Measurements from ENCODE around the gene ALDH7A1.
A peak's percentile ranks its signal among the peaks of the same experiment; 100 is the strongest.

Gene ALDH7A1

GRCh38 chr5:126594748-126595485 lies at the start of gene ALDH7A1:
TSS of gene ALDH7A1 (minus strand) at chr5:126595219. CDS start at chr5:126595198, 21 bp downstream.
- TF ChIP-seq EZH2phosphoT487 (IDR thresholded peaks at IDR 0.05; ENCODE audit: borderline replicate concordance, low read length) (no peak), CTCF (IDR thresholded peaks at IDR 0.05; ENCODE audit: low read depth, low read length, poor library complexity, severe bottlenecking) (no peak)
- Histone ChIP-seq H3F3A (ENCODE audit: control insufficient read depth, insufficient read depth) (no peaks in the 10 kb centered on the region), H4K20me1 (ENCODE audit: control insufficient read depth, insufficient read depth, low read depth, low read length) (no peaks in the 10 kb centered on the region), H3K9me2 (replicated peaks; ENCODE audit: control insufficient read depth, low read length) (no peaks in the 10 kb centered on the region), H3K79me2 (ENCODE audit: control insufficient read depth, low read length) (no peaks in the 10 kb centered on the region), H3K36me3 (ENCODE audit: control insufficient read depth, low read length) (no peaks in the 10 kb centered on the region), H3K9me3 (ENCODE audit: control insufficient read depth, insufficient read depth, low read length) (no peaks in the 10 kb centered on the region; the same call in 1 of the 2 replicates), H3K4me1 (ENCODE audit: control insufficient read depth, low read length) (peaks cover 4% of the 10 kb centered on the region), H3K27me3 (ENCODE audit: control insufficient read depth, low read length) (no peaks in the 10 kb centered on the region), H3K27ac (ENCODE audit: low read depth, low read length) (no peak within 1 kb of the TSS), H3K4me2 (ENCODE audit: low read length) (peak within 1 kb of the TSS; percentile 51), H3K4me3 (ENCODE audit: low read length) (peak within 1 kb of the TSS; percentile 67)

GRCh38 chr5:126641387-126641786 lies 46.4 kb upstream of the ALDH7A1 start:
- Histone ChIP-seq H3K4me1 (ENCODE audit: control insufficient read depth, low read length) (no peaks in the 10 kb centered on the region), H3F3A (ENCODE audit: control insufficient read depth, insufficient read depth) (no peaks in the 10 kb centered on the region), H4K20me1 (ENCODE audit: control insufficient read depth, insufficient read depth, low read depth, low read length) (no peaks in the 10 kb centered on the region), H3K27me3 (ENCODE audit: control insufficient read depth, low read length) (no peaks in the 10 kb centered on the region), H3K27ac (ENCODE audit: low read depth, low read length) (no peak overlapping the region), H3K36me3 (ENCODE audit: control insufficient read depth, low read length) (no peaks in the 10 kb centered on the region), H3K4me2 (ENCODE audit: low read length) (no peak overlapping the region), H3K4me3 (ENCODE audit: low read length) (no peak overlapping the region), H3K9me2 (replicated peaks; ENCODE audit: control insufficient read depth, low read length) (no peaks in the 10 kb centered on the region), H3K79me2 (ENCODE audit: control insufficient read depth, low read length) (no peaks in the 10 kb centered on the region), H3K9me3 (ENCODE audit: control insufficient read depth, insufficient read depth, low read length) (peaks cover 4% of the 10 kb centered on the region; the same call in 1 of the 2 replicates)
- TF ChIP-seq EZH2phosphoT487 (IDR thresholded peaks at IDR 0.05; ENCODE audit: borderline replicate concordance, low read length), result no peak
- TF ChIP-seq CTCF (IDR thresholded peaks at IDR 0.05; ENCODE audit: low read depth, low read length, poor library complexity, severe bottlenecking), result no peak

GRCh38 chr5:126640866-126641265 lies 45.8 kb upstream of the ALDH7A1 start:
- Histone ChIP-seq H3K36me3 (ENCODE audit: control insufficient read depth, low read length) (no peaks in the 10 kb centered on the region), H3K9me2 (replicated peaks; ENCODE audit: control insufficient read depth, low read length) (no peaks in the 10 kb centered on the region), H3K4me2 (ENCODE audit: low read length) (no peak overlapping the region), H3F3A (ENCODE audit: control insufficient read depth, insufficient read depth) (no peaks in the 10 kb centered on the region), H3K9me3 (ENCODE audit: control insufficient read depth, insufficient read depth, low read length) (peaks cover 4% of the 10 kb centered on the region; the same call in 1 of the 2 replicates), H3K4me3 (ENCODE audit: low read length) (no peak overlapping the region), H3K79me2 (ENCODE audit: control insufficient read depth, low read length) (no peaks in the 10 kb centered on the region), H3K27me3 (ENCODE audit: control insufficient read depth, low read length) (no peaks in the 10 kb centered on the region), H4K20me1 (ENCODE audit: control insufficient read depth, insufficient read depth, low read depth, low read length) (no peaks in the 10 kb centered on the region), H3K4me1 (ENCODE audit: control insufficient read depth, low read length) (no peaks in the 10 kb centered on the region), H3K27ac (ENCODE audit: low read depth, low read length) (no peak overlapping the region)
- TF ChIP-seq CTCF (IDR thresholded peaks at IDR 0.05; ENCODE audit: low read depth, low read length, poor library complexity, severe bottlenecking) (no peak), EZH2phosphoT487 (IDR thresholded peaks at IDR 0.05; ENCODE audit: borderline replicate concordance, low read length) (no peak)
